ENCODE results near the gene CPM. TPM values are rescaled to one million over a fixed set of nuclear protein-coding genes. Genes with fewer than 3 reads are reported as not detected.
A peak's percentile ranks its signal among the peaks of the same experiment; 100 is the strongest.

CPM gene
- total and polyA plus RNA-seq, 10 of the 15 experiments (the other 5 are each of a cell fraction or from before 2014, with no cell fraction given): 0.06 to 1.7 (median 0.41) TPM

DNA sequence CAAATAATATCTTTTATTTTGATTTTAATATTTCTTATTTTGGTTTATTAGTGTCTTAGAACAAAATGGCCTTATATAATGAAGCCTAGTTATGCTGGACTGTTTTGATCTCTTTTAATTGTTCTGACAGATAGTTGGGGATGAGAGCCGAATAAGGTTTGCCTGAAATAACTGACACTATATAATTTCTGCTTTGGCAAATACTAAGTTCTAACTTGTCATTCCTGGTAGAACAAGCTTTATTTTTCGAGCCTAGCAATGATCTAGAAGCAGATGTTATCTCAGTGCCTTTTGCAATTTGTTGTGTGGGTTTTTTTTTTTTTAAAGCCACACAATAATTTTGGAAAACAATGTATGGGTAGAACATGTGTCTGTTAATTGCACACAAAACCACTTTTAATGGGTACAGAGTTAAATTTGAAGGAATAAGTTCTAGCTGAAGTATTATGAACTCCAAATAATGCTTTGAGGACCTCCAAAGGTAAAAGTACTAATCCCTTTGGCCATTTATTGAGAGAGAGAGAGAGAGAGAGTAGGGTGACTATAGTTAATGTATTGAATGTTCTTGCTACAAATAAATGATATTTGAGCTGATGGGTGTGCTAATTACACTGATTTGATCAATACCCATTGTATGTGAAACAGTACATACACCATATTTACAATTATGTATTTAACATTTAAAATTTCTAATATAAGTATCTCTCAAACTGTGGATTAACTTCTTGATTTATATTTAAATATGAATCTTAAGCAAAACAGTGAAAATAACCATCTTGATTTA is 90.0 kb downstream of the CPM start:
- no peaks in the 10 kb centered on the region; the same call in 1 of the 2 replicates for H3K79me2 ChIP-seq (ENCODE audit: control insufficient read depth, insufficient read depth, low read length)
- H3K4me1 ChIP-seq (ENCODE audit: control insufficient read depth, insufficient read depth, low read length): no peaks in the 10 kb centered on the region
- no peaks in the 10 kb centered on the region for H4K20me1 ChIP-seq (ENCODE audit: control insufficient read depth, insufficient read depth)
- BruUV-seq (replicated peaks): no TSS peak
- no peaks in the 10 kb centered on the region for H3K9me3 ChIP-seq (replicated peaks; ENCODE audit: control insufficient read depth, insufficient read depth, low read length)
- H3K4me2 ChIP-seq (ENCODE audit: control insufficient read depth, insufficient read depth): no peak overlapping the region
- intact Hi-C loops (cut with micrococcal nuclease; ENCODE audit: unreplicated experiment) (loop anchor here (10.0 kb wide), 1 partner anchor 402 kb away; no protein-coding TSS in a partner anchor), in situ Hi-C loops (cut with MboI) (no loop called here)
- no peak overlapping the region for H3K4me3 ChIP-seq
- H3K36me3 ChIP-seq (ENCODE audit: control insufficient read depth in 2 of 2, insufficient read depth in 2 of 2, low read length in 1 of 2): peaks cover 8 to 31% of the 10 kb centered on the region in 2 experiments
- WGBS (ENCODE audit: insufficient coverage, insufficient replicate concordance, low lambda C conversion rate, missing lambda C conversion rate): 100% methylated on average over 2 of the region's 2 CpGs
- TF ChIP-seq POLR2AphosphoS5 (IDR thresholded peaks at IDR 0.05; ENCODE audit: low read length): peak; percentile 37; the same call in 1 of the 2 replicates
- no peak for TF ChIP-seq MYC (IDR thresholded peaks at IDR 0.05; ENCODE audit: insufficient read depth, insufficient read length, insufficient replicate concordance, low read length, severe bottlenecking)
- no peak for TF ChIP-seq KDM1A (IDR thresholded peaks at IDR 0.05; ENCODE audit: borderline replicate concordance)
- no peak for DNase-seq (ENCODE audit: low read depth, low spot score)
- no peaks in the 10 kb centered on the region for H3K27me3 ChIP-seq (replicated peaks in 1 of 2; ENCODE audit: control insufficient read depth in 2 of 2, insufficient read depth in 2 of 2, low read length in 1 of 2)
- ChIA-PET RAD21 (ENCODE audit: unreplicated experiment) (no interaction called here), CTCF (interaction anchor here (1.4 to 1.8 kb wide), 5 partner anchors 11 to 18 kb away, joined by 4 to 13 read pairs (median 6); no protein-coding TSS in a partner anchor), SMC1A (ENCODE audit: uncharacterized antibody, unreplicated experiment) (interaction anchor here (0.6 to 4.5 kb wide), 3 partner anchors 13 to 257 kb away, joined by 3 to 15 read pairs (median 4); no protein-coding TSS in a partner anchor), POLR2A (interaction anchor here (0.6 kb wide), 1 partner anchor 136 kb away, joined by 3 read pairs; no protein-coding TSS in a partner anchor)
- no peak overlapping the region for H3K9ac ChIP-seq (ENCODE audit: control insufficient read depth, insufficient read depth, low read length)
- H3K27ac ChIP-seq (ENCODE audit: control insufficient read depth, insufficient read depth): no peak overlapping the region
- no peak for ATAC-seq
- no peak overlapping the region for H2AFZ ChIP-seq (ENCODE audit: control insufficient read depth, low read depth, low read length)
- FAIRE-seq: no peak

GRCh38 chr12:68842123-68842522 is 90.8 kb downstream of the CPM start:
- 96% methylated on average over 3 of the region's 3 CpGs for WGBS (ENCODE audit: insufficient coverage, insufficient replicate concordance, low lambda C conversion rate, missing lambda C conversion rate)
- Histone ChIP-seq H3K79me2 (ENCODE audit: control insufficient read depth, insufficient read depth, low read length) (no peaks in the 10 kb centered on the region; the same call in 1 of the 2 replicates), H3K27ac (ENCODE audit: control insufficient read depth, insufficient read depth) (no peak overlapping the region), H3K27me3 (replicated peaks in 1 of 2; ENCODE audit: control insufficient read depth in 2 of 2, insufficient read depth in 2 of 2, low read length in 1 of 2) (no peaks in the 10 kb centered on the region), H3K4me1 (ENCODE audit: control insufficient read depth, insufficient read depth, low read length) (no peaks in the 10 kb centered on the region), H3K9me3 (replicated peaks; ENCODE audit: control insufficient read depth, insufficient read depth, low read length) (no peaks in the 10 kb centered on the region), H3K9ac (ENCODE audit: control insufficient read depth, insufficient read depth, low read length) (no peak overlapping the region), H3K4me3 (no peak overlapping the region), H2AFZ (ENCODE audit: control insufficient read depth, low read depth, low read length) (no peak overlapping the region), H4K20me1 (ENCODE audit: control insufficient read depth, insufficient read depth) (no peaks in the 10 kb centered on the region), H3K36me3 (ENCODE audit: control insufficient read depth in 2 of 2, insufficient read depth in 2 of 2, low read length in 1 of 2) (peaks cover 10 to 37% of the 10 kb centered on the region in 2 experiments), H3K4me2 (ENCODE audit: control insufficient read depth, insufficient read depth) (no peak overlapping the region)
- FAIRE-seq (no peak), DNase-seq (ENCODE audit: low read depth, low spot score) (no peak), ATAC-seq (no peak)
- intact Hi-C loops (cut with micrococcal nuclease; ENCODE audit: unreplicated experiment): loop anchor here (10.0 kb wide), 1 partner anchor 403 kb away; no protein-coding TSS in a partner anchor
- ChIA-PET RAD21 (ENCODE audit: unreplicated experiment) (no interaction called here), CTCF (interaction anchor here (0.8 to 1.8 kb wide), 4 partner anchors 10 to 55 kb away, joined by 3 to 13 read pairs (median 5); no protein-coding TSS in a partner anchor), POLR2A (no interaction called here), SMC1A (ENCODE audit: uncharacterized antibody, unreplicated experiment) (interaction anchor here (0.6 to 4.5 kb wide), 3 partner anchors 12 to 258 kb away, joined by 3 to 15 read pairs (median 4); no protein-coding TSS in a partner anchor)
- in situ Hi-C loops (cut with MboI): no loop called here
- BruUV-seq (replicated peaks): no TSS peak
- TF ChIP-seq SPI1 (IDR thresholded peaks at IDR 0.05; ENCODE audit: borderline replicate concordance, insufficient read depth, low read depth, low read length) (no peak), NFIC (IDR thresholded peaks at IDR 0.05; ENCODE audit: low read depth, low read length) (no peak)

Measured in GM12878 (cell line).